Activated CD8-positive, alpha-beta memory T cell treated with anti-CD3 and anti-CD28 coated beads for 4 hours (primary cell): ENCODE measurements around the gene TAF8.

Source experiments
- DNase-seq, 2 donors: peaks; one replicate each; pipeline ENCODE4 v3.0.0-alpha.2; 2020; ENCODE audit warnings: low read depth in 2 of 2

Gene TAF8

DNA sequence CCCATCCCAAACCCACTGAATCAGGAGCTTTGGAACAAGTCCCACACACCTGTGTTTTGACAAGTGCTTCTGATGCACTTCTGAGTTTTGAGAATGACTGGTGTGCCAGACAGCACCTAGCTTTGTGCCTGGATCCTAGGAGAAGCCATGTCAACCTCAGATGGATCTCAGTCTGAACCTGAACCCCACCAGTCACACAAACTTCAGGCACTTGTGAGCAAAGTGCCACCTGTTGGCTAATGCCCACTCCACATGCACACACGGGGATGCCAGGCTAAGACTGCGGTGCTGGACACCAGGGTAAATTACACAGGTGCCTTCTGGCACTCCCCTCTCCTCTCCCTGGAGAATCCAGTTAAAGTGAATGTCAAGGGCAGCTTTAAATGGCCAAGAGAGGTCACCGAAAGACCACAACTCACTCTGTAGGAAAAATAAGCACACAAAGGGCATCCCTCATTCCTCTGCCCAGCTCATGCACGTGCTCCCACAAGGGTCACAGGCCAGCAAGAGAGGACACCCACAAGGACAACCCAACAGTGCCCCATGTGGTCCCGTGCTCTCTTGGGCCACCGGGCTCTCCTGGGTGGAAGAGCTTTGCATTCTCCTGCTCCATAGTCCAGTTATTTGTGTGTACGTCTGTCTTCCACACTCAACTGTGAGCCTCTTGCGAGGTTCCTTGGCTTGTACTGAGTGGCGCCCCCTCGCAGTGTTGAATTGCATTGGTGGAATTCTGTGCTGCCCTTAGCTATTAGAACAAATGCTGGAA lies 45.6 kb downstream of the TAF8 start:
- no peak for DNase-seq

DNA sequence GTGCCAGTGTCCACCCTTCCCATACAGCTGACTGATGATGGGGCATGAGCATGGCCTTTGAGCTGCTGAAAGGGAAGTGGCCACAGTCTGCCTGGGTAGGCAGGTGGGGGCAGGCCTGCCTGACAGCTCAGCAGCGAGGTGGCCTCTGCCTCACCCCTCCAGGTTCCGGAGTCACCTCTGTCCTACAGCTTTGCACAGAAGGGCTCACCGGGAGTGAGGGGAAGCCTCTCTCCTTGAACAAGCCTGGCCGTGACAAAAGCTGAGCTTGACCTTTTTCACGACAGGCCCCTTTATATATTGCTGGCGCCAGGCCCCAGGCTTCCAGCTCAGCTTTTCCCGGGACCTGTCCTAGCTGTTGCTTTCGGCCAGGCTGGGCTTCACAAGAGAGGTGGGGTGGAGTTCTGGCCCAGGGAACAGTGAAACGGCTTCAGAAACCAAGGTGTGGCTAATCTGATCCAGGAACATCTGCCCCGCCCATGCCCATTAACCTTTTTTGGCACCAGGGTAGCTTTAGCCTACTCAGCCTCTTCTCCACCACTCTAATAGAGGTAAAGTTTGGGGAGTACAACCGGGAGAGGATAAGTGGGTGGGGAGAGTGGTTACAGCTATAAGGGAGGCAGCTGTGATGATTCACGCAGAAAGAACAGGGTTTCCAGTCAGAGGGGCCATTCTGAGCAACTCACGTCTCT lies 49.2 kb downstream of the TAF8 start:
- DNase-seq = no peak

DNA sequence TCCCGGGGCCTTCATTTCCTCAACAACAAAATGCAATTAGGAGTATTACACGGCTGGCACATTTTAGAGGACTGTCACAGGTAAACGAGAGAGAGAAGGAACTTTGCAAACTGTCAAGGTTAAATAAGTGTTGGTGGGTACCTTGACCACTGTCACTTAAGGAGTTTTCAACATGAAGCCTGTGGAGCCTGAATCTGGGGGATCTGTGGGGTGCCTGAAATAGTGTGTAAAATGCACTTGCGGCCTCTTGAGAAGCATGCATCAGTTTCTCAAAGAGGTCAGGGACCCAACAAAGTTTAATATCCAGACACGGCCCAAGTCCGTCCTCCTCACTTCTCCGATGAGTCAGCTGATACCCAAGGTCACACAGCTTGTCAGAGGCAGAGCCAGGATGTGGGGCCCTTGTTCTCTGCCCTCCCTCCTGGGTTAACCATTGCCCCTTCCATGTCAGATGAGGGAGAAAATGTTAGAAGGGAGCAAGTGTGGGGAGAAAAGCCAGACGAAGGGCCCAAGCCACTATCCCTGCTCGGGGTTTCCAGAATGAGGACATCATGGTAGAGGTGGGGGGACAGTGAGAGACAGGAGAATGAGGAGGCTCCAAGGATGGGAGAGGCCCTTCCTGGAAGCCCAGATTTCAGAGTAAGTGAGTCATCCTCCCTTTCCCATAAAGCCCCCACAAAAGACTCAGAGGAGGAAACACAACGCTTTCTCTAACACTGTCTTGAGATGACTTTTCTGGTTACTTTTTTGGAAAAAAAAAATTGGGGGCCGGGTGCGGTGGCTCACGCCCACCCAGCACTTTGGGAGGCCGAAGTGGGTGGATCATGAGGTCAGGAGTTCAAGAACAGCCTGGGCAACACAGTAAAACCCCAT lies 49.9 kb downstream of the TAF8 start:
- DNase-seq = no peak

DNA sequence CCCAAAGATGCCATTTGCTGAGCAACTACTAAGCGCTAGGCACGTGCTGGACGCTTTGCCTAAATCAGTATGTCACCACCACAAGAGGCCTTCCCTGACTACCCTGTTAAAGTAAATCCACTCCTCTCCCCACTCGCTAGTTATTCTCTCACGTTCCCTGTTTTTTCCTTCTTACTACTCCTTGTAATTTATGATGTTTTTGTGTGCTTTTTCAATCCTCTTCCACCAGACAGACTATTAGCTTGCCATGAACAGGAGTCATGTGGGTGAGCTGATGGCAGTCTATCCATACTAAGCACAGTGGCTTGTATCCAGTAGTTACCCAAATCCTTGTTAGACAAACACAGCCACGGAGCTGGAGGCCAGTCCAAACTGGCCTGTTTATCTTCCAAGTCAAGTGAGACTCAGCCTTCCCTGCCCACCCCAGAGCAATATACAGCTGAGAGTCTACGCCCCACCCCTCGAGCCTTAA lies 50.9 kb downstream of the TAF8 start:
- DNase-seq = no peak

DNA sequence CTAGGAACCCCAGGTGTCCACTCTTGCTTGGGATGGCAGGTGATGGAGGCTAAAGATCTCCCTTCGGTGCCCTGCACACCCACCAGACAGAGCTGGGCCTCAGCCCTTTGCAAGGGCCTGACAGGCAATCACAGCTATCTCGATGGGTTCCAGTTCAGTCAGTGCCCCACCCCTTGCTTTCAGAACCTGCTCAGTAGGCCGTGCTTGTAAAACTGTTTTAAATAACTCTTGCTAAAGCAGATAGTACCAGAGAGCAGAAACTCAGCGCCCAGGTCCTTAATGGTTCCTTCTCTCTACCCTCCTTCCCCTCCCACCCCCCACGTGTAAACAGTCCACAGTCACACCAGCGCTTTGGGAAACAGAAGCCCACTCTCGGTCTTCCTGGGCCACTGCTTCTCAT lies 52.9 kb downstream of the TAF8 start:
- DNase-seq = no peak

DNA sequence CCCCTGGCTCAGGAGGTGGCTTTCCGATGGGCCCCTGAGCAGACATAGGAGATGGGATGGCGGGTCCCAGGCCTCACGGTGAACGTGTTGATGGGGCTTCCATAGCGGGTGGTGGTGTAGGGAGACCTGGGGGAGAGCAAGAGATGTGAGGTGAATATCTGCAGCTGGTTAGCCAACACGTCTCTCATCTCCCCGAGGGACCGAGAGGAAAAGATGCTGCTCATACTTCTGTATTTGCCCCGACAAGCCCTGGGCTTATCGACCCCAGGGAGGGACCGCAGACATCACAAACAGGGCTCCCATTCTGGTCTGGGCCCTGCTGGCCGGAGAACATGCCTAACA lies 53.4 kb downstream of the TAF8 start:
- DNase-seq = no peak

DNA sequence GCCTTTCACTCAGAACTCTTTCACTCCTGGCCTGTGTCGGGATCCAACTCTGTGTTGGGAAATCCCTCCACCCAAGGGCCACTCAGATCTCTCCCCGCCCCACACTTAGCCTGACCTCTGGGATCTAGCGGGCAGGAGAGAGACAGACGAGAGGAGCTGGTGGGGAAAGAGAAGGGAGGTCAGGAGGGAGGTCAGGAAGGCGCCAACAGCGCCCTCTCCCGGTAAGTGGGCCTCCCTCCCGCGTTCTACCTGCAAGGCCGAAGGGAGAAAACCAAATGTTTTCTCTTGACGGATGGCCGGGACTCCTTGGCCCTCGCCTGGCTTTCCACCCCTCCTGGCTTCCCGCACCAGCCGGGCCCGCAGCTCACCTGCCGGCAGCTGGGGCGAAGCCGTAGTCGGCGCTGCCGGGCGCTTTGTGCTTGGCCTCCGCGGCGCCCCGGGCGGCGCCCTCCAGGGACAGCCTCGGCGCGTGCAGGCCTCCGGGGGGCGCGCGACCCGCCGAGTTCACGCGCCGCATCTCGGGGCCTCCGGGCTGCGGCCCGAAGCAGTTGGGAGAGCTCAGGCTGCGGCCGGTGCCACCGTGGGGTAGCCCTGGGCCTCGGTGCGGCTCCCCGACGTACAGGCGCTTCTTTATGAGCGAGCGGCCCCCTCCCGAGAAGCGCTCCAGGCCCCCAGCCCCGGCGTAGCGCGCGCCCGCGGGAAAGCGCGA lies 53.9 kb downstream of the TAF8 start:
- DNase-seq = peak; percentile 33 to 39

DNA sequence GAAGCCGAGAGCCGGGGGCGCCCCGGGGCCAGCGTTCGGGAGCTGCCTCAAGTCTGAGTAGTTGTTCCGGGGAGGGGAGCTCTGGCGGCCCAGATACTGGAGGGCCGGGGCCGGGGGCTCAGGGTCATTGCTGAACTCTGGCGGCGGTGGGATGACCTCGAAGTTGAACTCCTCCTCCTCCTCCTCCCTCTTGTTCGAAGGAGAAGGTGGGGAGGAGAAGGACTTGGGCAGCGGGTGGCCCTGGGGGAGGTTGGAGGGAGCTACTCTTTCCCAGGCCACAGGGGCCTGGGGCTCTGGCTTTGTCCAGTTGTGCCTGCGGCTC lies 54.4 kb downstream of the TAF8 start:
- DNase-seq = no peak

DNA sequence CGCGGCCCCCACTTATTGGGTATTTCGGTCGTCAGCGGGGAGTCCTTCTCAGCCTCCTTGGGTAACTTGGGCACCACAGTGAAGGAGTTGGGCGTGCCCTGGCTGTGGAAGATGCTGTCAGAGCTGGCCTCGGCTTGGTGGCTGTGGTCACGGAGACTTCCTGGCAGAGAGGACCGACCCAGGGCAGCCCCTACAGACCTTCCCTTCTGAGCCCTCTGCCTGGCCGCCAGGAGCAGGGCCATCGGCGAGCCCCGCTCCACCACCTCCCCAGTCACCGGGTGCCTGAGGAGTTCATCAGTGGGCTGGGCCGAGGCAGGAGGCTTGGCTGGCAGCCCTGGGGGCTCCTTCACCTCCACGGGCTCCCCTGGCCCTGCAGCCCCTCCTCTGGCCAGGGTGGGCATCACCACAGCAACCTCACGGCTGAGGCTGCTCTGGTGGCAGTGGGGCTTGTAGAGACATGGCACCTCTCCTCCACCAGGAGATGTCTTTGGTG lies 54.9 kb downstream of the TAF8 start:
- no peak for DNase-seq

DNA sequence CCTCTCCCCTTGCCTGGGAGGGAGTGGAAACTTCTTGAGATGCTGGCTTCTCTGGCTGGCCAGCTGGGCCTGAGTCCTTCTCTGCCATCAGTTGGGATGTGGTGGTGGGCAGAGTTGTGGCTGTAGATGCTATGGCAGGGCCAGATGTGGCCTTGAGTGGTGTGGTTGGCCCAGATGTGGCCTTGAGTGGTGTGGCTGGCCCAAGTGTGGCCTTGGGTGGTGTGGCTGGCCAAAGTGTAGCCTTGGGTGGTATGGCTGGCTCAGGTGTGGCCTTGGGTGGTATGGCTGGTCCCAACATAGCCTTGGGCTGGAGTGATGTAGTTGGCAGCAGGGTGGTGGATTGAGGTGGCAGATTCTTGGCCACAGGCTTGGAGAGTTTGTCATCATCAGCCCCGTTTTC lies 55.4 kb downstream of the TAF8 start:
- DNase-seq = no peak

DNA sequence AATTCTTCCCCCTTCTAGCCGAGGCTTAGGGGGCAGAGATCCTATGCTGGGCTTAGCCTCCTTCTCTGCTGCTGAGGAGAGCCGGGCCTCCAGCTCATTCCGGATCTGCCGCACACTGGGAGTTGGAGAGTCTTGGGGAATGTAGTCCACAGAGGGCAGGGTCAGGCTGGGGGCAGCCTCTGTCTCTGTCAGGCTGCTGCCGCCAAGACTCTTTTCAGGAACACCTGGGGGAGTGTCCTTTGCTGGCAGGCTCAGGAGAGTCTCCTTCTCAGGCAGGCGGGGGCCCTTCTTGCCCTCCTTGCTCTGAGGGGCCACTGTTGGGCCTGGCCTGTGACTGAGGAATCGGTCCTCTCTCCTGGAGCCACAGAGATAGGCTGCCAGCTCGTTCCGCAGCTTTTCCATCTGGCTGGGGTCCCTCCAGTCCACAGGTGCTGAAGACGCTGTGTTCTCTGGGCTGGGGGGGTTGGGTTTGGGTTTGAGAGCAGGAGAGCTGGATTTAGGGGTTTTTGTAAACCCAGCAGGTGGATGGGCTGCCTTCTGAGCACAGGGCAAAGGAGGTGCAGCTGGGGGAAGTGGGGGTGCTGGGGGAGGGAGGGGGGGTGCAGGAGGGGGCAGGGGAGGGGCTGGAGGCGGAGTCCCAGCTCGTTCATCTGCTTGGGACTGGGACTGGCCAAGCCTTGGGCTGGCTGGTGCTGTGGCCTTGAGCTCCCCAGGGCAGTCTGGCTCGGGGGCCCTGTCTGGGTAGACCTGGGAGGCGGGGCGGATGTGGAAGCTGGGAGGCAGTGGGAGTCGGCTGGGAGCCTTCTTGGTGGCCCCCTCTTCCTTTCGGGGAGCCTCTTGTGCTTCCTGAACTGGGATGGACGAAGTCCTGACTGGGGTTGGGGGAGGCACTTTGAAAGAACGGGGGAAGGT lies 56.0 kb downstream of the TAF8 start:
- no peak for DNase-seq

DNA sequence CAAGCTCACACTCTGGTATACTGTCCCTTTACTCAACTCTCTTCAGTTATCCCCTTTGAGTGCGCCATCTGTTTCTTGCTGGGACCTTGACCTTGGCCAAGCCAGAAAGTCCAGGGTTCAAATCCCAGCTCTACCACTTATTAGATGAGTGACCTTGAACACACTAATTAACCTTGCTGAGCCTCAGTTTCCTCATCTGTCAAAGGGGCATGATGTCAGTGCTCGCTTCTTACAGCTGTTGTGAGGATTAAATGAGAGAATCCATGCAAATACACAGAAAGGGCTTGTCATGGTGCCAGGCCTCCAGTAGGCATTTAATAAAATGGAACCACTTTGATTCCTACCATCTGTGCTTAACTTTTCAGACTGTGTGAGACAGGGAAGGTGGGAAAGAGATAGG lies 57.7 kb downstream of the TAF8 start:
- no peak for DNase-seq

DNA sequence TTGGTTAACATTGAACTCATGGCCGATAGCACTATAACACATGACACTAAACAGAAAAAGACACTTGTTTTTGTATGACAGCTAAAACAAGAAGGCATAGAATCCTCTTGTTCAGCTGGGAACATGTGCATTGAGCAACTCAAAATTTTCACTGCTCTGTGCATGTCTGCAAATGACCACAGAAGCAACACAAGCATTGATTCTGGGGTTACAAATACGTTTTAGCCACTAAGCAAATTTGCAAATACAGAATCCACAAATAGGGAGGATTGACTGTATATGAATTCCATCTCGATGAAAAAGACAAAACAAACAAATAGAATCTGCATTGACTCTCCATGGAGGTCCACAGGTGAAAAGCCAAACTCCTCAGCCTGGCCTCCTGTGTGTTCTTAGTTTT lies 60.4 kb downstream of the TAF8 start:
- no peak for DNase-seq

DNA sequence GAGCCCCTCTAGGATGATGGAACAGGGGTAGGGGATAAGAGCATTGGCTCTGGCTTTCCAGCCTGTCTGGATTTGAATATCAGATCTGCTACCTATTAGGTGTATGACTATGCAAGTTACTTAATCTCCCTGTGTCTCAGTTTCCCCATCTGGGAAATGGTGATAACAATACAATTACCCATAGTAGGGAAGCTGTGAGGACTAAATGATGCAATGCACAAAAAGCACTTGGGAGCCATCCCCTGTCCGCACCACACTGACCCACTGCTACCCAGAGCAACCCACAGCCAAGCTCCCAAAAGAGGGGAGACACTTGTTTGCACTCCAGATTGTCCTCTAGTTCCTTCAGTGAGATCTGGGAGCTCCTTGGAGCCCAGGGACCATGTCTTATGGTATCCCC lies 62.0 kb downstream of the TAF8 start:
- no peak for DNase-seq

DNA sequence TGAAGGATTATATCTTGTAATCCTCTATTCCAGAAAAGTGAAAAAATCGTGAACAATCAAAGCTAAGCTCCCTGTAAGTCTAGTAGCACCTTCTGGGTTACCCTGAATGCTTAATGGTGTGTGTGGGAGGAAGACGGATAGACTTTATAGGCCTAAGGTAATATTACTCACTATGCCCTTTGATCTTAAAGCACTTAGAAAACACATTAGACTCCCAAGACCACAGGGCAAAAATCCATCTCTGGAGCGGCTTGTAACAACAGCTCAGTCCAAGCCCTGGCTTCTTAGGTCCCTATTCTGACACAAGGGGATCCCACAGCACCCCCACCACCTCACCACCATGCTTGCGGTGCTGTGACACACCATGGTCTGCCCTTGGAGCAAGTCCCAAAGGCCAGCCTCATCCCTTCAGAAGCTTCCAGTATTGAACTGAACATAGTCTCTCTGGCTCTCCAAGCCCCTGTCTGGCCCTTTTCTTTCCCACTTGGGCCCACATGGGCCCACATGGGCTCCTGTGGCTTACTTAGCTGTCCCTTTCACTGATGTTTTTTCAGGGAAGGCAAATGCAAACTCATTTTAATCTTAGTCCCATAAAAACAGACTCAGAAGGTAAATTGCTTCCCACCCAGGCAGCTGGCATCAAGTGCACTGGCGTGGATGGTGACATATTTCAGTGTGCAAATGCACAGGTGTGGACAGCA lies 63.8 kb downstream of the TAF8 start:
- DNase-seq = no peak

DNA sequence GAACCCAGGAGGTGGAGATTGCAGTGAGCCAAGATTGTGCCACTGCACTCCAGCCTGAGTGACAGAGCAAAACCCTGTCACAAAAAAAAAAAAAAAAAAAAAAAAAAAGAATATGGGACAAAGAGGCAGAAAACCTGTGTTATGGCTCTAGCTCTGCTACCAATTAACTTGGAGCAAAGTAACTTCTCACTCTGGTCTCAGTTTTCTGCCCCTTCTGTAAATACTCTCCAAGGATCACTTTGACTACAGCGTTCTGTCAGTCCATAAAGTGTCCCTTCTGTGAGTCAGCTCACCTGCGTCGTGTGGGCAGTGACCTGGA lies 67.5 kb downstream of the TAF8 start:
- no peak for DNase-seq

DNA sequence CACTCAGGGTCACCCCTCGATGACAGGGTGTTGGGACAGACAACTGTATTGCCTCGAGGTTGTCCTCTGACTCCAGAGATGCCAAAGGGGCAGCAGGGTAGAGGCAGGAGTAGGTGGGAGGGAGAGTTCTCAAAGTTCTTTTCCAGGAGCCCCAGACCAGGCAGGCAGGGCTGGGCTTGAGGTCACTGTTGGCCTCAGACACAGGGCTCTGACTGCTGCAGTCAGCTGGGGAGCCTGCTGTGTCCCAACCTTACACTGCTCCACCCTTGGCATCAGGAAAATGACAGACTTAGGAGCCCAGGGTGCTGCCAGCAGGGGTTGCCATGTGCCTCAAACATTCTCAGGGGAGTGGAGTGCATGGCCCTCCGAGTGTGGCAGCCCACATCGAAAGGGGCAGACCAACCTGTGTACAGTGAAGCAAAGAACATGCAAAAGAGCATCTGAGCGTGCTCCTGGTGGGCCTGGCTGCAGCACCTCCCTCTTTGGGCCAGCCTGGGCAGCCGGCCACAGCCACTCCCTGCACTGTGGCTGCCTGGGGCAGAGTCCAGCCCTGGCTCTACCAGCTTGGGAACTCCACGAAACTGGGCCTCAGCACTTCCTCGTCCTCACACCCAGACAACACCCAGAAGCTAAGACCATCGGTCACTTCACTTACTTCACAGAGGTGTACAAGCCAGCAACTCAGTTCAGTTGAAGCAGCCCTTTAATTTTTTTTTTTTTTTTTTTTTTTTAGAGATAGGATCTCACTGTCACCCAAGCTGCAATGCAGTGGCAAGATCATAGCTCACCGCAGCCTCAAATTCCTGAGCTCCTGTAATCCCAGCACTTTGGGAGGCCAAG lies 68.1 kb downstream of the TAF8 start:
- no peak for DNase-seq

DNA sequence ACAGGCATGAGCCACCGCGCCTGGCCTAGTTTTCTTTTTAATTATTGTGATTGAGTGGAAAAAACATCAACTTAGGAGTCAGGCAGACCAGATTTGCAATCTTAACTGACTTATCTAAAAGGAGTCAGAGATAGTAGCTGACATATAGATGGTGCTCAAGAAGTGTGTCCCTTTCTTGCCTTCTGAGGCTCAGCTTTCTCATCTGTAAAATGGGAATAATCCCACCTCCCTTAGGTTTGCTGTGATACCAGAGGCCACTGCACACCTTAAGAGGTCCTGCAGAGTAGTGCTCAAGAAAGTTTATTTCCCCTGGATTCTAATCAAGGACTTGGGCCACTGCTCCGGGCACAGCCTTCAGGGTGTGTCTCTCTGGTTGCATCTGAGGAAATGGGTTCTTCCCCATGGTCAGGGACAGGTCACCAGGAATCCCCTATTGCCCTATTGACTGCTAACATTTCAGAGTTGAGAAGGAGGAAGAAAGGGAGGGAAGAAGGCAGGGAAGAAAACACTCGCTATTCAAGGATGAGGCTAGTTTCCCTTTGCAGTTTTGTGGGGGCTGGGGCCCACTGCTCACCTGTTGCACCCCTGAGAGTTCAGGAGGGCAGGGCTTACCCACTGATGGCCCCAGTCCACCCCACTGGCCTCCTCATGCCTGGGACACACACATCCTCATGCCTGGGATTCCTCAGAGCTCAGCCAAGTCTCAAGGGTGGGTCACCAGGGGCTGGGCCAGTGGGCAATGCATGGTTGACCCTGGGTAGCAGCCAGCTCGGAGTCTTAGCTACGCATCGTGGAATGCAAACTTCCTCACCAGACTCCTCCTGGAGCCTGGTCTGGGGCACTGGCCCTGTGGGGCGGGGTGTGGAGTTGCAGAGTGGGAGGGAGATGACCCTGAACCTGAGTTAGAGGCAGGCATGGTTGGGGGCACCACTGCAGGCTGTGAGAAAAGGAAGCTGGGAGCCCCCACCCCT lies 70.9 kb downstream of the TAF8 start:
- no peak for DNase-seq
